Stimulated activated CD4-positive, alpha-beta T cell treated with anti-CD3 and anti-CD28 coated beads, Interleukin-4, amount 100 ng/mL, for 48 hours (primary cell): Measurements from ENCODE around the gene ABCF2.
A peak's percentile ranks its signal among the peaks of the same experiment; 100 is the strongest.

Experiments
- DNase-seq, 2 donors: peaks; one replicate each; pipeline ENCODE4 v3.0.0-alpha.2; 2020; ENCODE audit warnings: low read depth in 2 of 2

The ABCF2 gene

GRCh38 chr7:151174246-151175046 is 52.6 kb downstream of the ABCF2 start:
- peak in 1 of 2 donors; percentile 27 for DNase-seq

- DNase-seq = no peak
Observed at GRCh38 chr7:151173386-151174245, 53.4 kb downstream of the ABCF2 start.

GRCh38 chr7:151172273-151173141 is 54.5 kb downstream of the ABCF2 start:
- peak; percentile 67 to 76 for DNase-seq

- no peak for DNase-seq
Observed at GRCh38 chr7:151168787-151169162, 58.2 kb downstream of the ABCF2 start.

GRCh38 chr7:151168003-151168786 is 58.8 kb downstream of the ABCF2 start:
- peak; percentile 59 to 60 for DNase-seq

GRCh38 chr7:151167197-151167961 is 59.6 kb downstream of the ABCF2 start, which contains the start of gene GBX1:
TSS of gene GBX1 (minus strand) at chr7:151167694. CDS start at chr7:151167548, 146 bp downstream.
- DNase-seq = no peak

GRCh38 chr7:151166629-151167196 is 60.3 kb downstream of the ABCF2 start:
- DNase-seq = no peak
